AG04450 (cell line): ENCODE data around the gene WDR86. TPM values are rescaled to one million over a fixed set of nuclear protein-coding genes. Genes with fewer than 3 reads are reported as not detected.

ENCODE experiments used
- CTCF ChIA-PET: fragments of 300-600, 350-600 bp; formaldehyde crosslinking; extraction: SDS; loops from one replicate; lab custom pipeline; 2022; ENCODE audit warnings: antibody characterized with exemption, inconsistent platforms; lab: Charles Lee
- POLR2A ChIA-PET: fragments of 350-600 bp; formaldehyde crosslinking; extraction: SDS; loops from one replicate; lab custom pipeline; 2021; ENCODE audit warnings: antibody characterized with exemption, inconsistent platforms; lab: Yijun Ruan, JAX
- DNase-seq: peaks from one replicate; pipeline ENCODE4 v3.0.0-alpha.2; 2011; ENCODE audit warnings: low read depth, low spot score
- H3K27ac ChIP-seq: one replicate; pipeline ENCODE4 v1.5.1; 2012; ENCODE audit warnings: low read depth, low read length, control low read depth
- H3K27me3 ChIP-seq: one replicate; pipeline ENCODE4 v1.6.0; 2012; ENCODE audit warnings: low read length; ENCODE audit not compliant: control insufficient read depth, insufficient read depth
- H3K4me3 ChIP-seq: 2 replicates; pipeline ENCODE4 v1.5.1; 2011; ENCODE audit warnings: mild to moderate bottlenecking, low read depth, low read length, control low read depth
- H3K9me3 ChIP-seq: 2 replicates; pipeline ENCODE4 v1.5.1; 2012; ENCODE audit warnings: low read length; ENCODE audit not compliant: control insufficient read depth, insufficient read depth
- CTCF ChIP-seq: IDR thresholded peaks from 2 replicates; pipeline ENCODE4 v1.5.1; 2011; ENCODE audit warnings: low read depth, low read length, control low read depth, inconsistent platforms
- polyA plus RNA-seq: library from polyadenylated mRNA; depleted of rRNA; stranded (reverse); fragments of >200 nt; gene quantifications from 2 replicates; pipeline ENCODE4 v1.2.3, GENCODE V29; 2011

Gene WDR86
- polyA plus RNA-seq, 1 experiment = 0.15 TPM

- TF ChIP-seq CTCF = no peak
- POLR2A ChIA-PET = no interaction called here
- peaks cover 66% of the 10 kb centered on the region for H3K27me3 ChIP-seq
- H3K4me3 ChIP-seq = no peak overlapping the region
- CTCF ChIA-PET = no interaction called here
- no peak for DNase-seq
- H3K9me3 ChIP-seq = no peaks in the 10 kb centered on the region; the same call in 1 of the 2 replicates
- H3K27ac ChIP-seq = no peak overlapping the region
Measured at GRCh38 chr7:151385626-151386300, 24.1 kb downstream of the WDR86 start.

- CTCF ChIA-PET = interaction anchor here (2.0 kb wide), 1 partner anchor 16 kb away, joined by 7 read pairs; no protein-coding TSS in a partner anchor
- no peak overlapping the region for H3K4me3 ChIP-seq
- no peak overlapping the region for H3K27ac ChIP-seq
- DNase-seq = no peak
- POLR2A ChIA-PET = no interaction called here
- TF ChIP-seq CTCF = no peak
- H3K27me3 ChIP-seq = peaks cover 66% of the 10 kb centered on the region
- H3K9me3 ChIP-seq = no peaks in the 10 kb centered on the region; the same call in 1 of the 2 replicates
Measured at GRCh38 chr7:151384776-151385625, 24.8 kb downstream of the WDR86 start.

- Histone ChIP-seq H3K27me3 (peaks cover 60% of the 10 kb centered on the region), H3K27ac (no peak overlapping the region), H3K9me3 (no peaks in the 10 kb centered on the region; the same call in 1 of the 2 replicates), H3K4me3 (no peak overlapping the region)
- ChIA-PET CTCF (interaction anchor here (2.0 kb wide), 1 partner anchor 16 kb away, joined by 7 read pairs; no protein-coding TSS in a partner anchor), POLR2A (no interaction called here)
- no peak for DNase-seq
- no peak for TF ChIP-seq CTCF
Measured at GRCh38 chr7:151384352-151384697, 25.5 kb downstream of the WDR86 start.

DNA sequence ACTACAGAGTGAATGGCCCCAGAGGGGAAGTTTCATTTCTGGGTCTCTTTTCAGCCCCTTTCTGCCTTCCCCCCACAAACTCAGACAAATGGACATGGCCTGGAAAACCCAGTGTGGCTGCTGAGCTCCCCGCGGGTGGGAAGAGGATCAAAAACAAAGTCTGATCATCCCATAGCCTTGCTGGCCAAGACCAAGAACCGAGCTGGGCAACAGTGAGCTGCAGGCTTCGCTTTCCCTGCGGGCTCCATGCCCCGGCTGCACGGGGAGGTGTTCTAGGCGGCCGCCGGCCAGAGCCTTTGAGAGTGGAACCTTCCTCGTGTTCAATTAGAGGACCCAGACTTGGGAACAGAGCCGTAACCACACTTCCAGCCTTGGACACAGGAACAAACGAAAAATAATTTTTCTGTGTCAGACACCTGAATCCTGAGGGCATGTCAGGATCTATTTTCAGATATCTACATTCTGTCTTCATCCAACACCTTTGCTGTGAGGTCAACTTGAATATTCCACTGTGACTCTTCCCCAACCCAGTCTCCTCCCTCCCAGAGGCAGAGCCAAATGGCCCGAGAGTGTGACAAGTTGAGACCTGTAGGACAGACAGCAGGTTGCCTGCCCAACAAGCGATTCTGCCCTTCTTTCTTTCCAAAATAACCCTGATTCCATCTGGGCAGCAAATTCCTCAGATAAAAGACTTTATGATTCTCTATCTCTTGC lies 26.0 kb downstream of the WDR86 start:
- ChIA-PET CTCF (interaction anchor here (0.9 to 2.0 kb wide), 2 partner anchors 12 to 15 kb away, joined by 3 to 7 read pairs; no protein-coding TSS in a partner anchor), POLR2A (interaction anchor here (0.7 kb wide), 1 partner anchor 139 kb away, joined by 5 read pairs; no protein-coding TSS in a partner anchor)
- H3K27ac ChIP-seq = no peak overlapping the region
- peaks cover 56% of the 10 kb centered on the region for H3K27me3 ChIP-seq
- no peak for DNase-seq
- H3K4me3 ChIP-seq = no peak overlapping the region
- no peak for TF ChIP-seq CTCF
- H3K9me3 ChIP-seq = no peaks in the 10 kb centered on the region; the same call in 1 of the 2 replicates
